Measurements from ENCODE around the gene PDRG1.

The PDRG1 gene

DNA sequence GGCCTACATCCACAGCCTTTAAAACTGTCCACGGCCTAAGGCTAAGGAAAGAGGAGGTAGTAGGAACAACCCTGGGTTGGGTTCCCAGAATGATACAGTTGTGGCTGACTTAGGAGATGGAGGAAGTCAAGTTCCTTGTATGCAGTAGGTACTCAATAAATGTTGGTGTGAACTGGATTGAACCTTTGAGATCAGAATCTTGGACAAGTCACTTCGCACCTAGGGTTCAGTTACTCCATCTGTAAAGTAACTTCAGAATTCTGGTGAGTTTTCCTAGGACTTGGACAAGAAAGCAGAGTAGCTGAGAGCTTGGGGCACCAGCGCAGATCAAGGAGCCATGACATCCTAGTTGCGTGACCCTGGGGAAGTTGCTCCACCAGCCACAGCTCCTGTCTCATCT lies 25.2 kb upstream of the PDRG1 start:
- no peak for TF ChIP-seq CTCF (conservative IDR thresholded peaks at IDR 0.05; ENCODE audit: low read depth, low read length)
- no peak overlapping the region for H3K4me3 ChIP-seq (ENCODE audit: low read length)
- no peak for DNase-seq (ENCODE audit: low read depth)

DNA sequence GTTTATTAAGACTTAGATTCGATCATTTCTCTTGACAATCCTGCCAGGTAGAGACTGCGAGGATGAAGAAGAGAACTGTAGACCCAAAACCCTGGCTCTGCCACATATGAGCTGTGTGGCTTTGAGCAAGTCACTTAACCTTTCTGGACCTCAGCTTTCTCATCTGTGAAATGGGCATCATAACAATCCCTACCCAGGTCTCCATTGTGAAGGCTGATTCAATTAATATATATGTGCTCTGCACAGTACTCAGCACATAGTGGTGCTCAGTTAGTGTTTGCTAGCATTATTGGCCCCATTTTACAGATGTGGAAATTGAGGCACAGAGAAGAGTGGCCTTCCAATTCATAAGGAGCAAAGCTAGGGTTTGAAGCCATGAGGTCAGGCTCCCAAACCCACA lies 24.0 kb upstream of the PDRG1 start:
- DNase-seq (ENCODE audit: low read depth), result no peak
- TF ChIP-seq CTCF (conservative IDR thresholded peaks at IDR 0.05; ENCODE audit: low read depth, low read length), result no peak
- H3K4me3 ChIP-seq (ENCODE audit: low read length), result no peak overlapping the region

- no peak for TF ChIP-seq CTCF (conservative IDR thresholded peaks at IDR 0.05; ENCODE audit: low read depth, low read length)
- no peak for DNase-seq (ENCODE audit: low read depth)
- no peak overlapping the region for H3K4me3 ChIP-seq (ENCODE audit: low read length)
Measured at GRCh38 chr20:31974951-31975487, 23.2 kb upstream of the PDRG1 start.

- no peak overlapping the region for H3K4me3 ChIP-seq (ENCODE audit: low read length)
- TF ChIP-seq CTCF (conservative IDR thresholded peaks at IDR 0.05; ENCODE audit: low read depth, low read length), result no peak
- DNase-seq (ENCODE audit: low read depth), result no peak
Measured at GRCh38 chr20:31974296-31974695, 22.4 kb upstream of the PDRG1 start.

DNA sequence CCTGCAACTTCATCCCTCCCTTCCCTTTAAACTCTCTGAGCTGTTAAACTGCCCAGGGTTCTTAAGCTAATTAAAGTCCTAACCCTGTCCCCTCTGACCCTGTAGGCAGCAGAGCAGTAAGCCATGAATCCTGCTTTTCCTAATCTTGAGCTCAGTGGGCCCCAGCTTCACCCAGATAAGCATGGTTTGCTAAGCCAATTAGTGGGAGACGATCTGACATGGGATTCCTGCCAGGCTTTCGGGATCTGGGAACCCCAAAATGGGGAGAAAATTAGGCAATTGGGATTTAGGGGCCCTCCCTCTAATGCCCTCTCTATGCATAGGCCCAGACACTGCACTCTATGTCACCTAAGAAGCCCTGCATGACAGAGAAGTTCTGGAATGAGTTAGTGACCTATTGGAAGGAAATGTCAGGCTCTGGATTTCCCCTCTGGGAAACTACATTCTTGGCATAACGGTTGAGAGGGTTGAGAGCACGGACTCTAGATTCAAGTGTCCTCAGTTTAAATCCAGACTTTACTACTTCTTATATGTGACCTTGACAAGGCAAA lies 20.7 kb upstream of the PDRG1 start:
- no peak for TF ChIP-seq CTCF (conservative IDR thresholded peaks at IDR 0.05; ENCODE audit: low read depth, low read length)
- no peak overlapping the region for H3K4me3 ChIP-seq (ENCODE audit: low read length)
- no peak for DNase-seq (ENCODE audit: low read depth)

GRCh38 chr20:31969991-31970390 lies 18.1 kb upstream of the PDRG1 start:
- no peak overlapping the region for H3K4me3 ChIP-seq (ENCODE audit: low read length)
- no peak for TF ChIP-seq CTCF (conservative IDR thresholded peaks at IDR 0.05; ENCODE audit: low read depth, low read length)
- no peak for DNase-seq (ENCODE audit: low read depth)

DNA sequence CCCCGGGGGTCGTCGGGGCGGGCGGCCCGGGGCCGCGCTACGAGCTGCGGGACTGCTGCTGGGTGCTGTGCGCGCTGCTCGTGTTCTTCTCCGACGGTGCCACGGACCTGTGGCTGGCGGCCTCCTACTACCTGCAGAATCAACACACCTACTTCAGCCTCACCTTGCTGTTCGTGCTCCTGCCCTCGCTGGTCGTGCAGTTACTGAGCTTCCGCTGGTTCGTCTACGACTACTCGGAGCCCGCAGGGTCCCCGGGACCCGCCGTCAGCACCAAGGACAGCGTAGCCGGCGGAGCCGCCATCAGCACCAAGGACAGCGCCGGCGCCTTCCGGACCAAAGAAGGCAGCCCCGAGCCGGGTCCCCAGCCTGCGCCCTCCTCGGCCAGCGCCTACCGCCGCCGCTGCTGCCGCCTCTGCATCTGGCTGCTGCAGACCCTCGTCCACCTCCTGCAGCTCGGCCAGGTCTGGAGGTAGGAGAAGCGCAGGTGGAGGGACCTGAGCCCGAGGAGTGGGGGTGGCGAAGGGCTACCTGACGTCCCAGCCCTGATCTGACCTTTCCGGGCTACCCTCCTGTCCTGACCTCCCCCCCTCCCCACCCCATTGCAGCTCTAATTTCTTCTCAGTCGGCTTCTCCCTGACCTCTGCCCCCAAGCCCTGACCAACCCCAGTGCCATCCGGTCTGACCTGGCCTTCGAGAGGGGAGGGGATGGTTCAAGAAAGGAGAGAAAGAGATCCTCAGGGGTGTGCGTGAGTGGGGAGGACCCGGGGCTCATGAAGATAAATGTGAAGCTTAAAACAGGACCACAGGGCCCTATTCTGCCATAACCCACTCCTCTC lies 16.7 kb upstream of the PDRG1 start:
- H3K4me3 ChIP-seq (ENCODE audit: low read length), result peak overlapping the region; percentile 33
- no peak for TF ChIP-seq CTCF (conservative IDR thresholded peaks at IDR 0.05; ENCODE audit: low read depth, low read length)
- no peak for DNase-seq (ENCODE audit: low read depth)

Data from retinal pigment epithelial cell (primary cell).